Ovary (tissue), 3 donors: ENCODE results near the gene RYR2.

Source experiments
- POLR2A ChIP-seq: fragments of 450-650 bp; IDR thresholded peaks from one replicate; pipeline ENCODE4 v1.6.1; 2017; ENCODE audit warnings: antibody characterized with exemption, mild to moderate bottlenecking, moderate library complexity
- TF ChIP-seq, protein P1 (sequence below), 3 donors: fragments of 450-650 bp in 2 of 3; fragments of 200-600 bp in 1 of 3; IDR thresholded peaks; one replicate each; pipeline versions ENCODE4 v1.5.1 to v1.8.0; 2016 to 2022; ENCODE audit warnings: antibody characterized with exemption in 3 of 3, mild to moderate bottlenecking in 1 of 3
- donor health status: DM: no; HTN: no; CAD: no.

- TF ChIP-seq, protein P1, sequence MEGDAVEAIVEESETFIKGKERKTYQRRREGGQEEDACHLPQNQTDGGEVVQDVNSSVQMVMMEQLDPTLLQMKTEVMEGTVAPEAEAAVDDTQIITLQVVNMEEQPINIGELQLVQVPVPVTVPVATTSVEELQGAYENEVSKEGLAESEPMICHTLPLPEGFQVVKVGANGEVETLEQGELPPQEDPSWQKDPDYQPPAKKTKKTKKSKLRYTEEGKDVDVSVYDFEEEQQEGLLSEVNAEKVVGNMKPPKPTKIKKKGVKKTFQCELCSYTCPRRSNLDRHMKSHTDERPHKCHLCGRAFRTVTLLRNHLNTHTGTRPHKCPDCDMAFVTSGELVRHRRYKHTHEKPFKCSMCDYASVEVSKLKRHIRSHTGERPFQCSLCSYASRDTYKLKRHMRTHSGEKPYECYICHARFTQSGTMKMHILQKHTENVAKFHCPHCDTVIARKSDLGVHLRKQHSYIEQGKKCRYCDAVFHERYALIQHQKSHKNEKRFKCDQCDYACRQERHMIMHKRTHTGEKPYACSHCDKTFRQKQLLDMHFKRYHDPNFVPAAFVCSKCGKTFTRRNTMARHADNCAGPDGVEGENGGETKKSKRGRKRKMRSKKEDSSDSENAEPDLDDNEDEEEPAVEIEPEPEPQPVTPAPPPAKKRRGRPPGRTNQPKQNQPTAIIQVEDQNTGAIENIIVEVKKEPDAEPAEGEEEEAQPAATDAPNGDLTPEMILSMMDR (IDR thresholded peaks at IDR 0.05): no peak
- TF ChIP-seq POLR2A: no peak
Measured at GRCh38 chr1:237492359-237492758, 450.4 kb downstream of the RYR2 start.
